GM18498 (cell line): ENCODE measurements around the gene CTNNBL1.

Source experiments
- ATAC-seq: cut with Tn5 transposase; IDR thresholded peaks from one replicate; pipeline ENCODE4 v1.9.1; 2021; ENCODE audit warnings: mild to moderate bottlenecking, moderate library complexity; ENCODE audit not compliant: unreplicated experiment

The CTNNBL1 gene

GRCh38 chr20:37737826-37738420, 44.1 kb downstream of the CTNNBL1 start:
- ATAC-seq, result no peak

GRCh38 chr20:37741055-37741454, 47.2 kb downstream of the CTNNBL1 start:
- no peak for ATAC-seq

- ATAC-seq, result no peak
Measured at GRCh38 chr20:37741570-37741969, 47.7 kb downstream of the CTNNBL1 start.

DNA sequence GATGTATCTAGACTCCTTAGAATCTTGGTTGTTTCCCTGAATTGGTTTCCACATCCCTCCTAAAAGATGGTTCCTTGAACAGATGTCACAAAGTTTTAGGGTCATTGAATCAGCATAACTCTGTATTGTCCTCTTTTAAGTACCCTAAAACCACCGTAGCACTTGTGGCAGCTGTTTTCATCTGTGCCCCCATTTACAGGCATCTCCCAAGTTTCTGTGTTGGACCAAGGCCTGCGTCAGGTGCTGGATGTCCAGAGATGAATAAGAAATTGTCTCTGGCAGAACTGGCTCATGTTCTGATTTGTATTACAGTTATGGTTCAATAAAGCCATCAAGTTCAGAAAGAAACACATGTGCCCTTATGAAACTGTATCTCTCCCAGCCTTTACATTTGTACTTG, 48.3 kb downstream of the CTNNBL1 start:
- ATAC-seq, result no peak

- no peak for ATAC-seq
Measured at GRCh38 chr20:37744347-37744746, 50.5 kb downstream of the CTNNBL1 start.

DNA sequence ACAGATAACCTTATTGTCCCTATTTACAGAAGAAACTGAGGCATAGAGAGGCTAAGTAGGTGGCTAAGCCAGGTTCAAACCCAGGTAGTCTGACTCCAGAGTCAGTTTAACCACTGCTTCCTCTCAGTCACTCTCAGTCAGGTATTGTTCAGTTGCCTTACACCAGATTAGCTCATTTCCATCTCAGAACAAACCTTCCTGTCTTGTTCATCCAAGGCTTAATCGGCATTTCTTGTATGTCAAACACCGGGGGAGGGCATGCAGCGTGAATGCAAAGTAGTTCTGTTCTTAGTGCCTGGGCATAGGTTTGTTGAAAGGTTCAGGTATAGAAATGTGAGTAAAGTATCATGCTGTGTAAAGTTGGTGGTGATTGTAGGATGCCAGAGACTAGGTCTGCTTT, 51.7 kb downstream of the CTNNBL1 start:
- ATAC-seq, result no peak

DNA sequence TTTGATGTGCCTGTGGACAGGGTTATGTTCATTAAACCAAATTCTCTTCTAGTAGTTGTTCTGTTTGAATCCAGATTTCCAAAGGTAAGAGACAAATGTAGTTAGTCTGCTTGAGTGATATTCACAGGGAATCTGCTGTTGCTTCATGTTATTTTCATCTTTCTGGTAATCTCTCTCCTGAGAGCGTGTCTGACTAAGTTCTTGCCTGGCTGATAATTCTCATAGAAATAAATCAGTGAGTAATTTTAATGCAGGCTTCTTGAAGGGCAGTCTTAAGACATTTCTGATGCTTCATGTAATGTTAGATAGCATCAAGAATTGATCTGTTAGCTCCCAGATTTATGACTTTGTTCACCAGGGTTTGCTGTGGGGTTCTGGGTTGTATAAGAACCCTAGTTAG, 54.2 kb downstream of the CTNNBL1 start:
- ATAC-seq, result no peak

DNA sequence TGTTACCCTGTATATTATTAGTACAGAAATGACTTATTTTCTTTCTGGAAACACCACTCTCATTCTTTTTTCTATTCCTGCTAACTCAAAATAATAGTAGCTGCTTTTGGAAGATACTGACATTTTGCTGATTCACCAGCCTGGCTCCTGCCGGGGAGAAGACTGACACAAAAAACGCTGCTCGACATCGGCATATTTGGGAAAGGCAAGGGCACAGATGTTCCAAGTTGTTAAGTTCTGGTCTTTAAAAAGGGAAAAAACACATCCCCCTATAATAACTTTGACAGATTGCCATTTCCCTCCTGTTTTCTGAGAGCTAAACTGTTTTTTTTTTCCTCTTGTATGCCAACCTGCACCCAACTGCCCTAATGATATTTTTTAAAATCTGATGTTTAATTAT, 55.4 kb downstream of the CTNNBL1 start:
- ATAC-seq, result no peak

GRCh38 chr20:37749620-37750403, 56.0 kb downstream of the CTNNBL1 start:
- no peak for ATAC-seq

GRCh38 chr20:37755665-37756064, 61.8 kb downstream of the CTNNBL1 start:
- no peak for ATAC-seq

DNA sequence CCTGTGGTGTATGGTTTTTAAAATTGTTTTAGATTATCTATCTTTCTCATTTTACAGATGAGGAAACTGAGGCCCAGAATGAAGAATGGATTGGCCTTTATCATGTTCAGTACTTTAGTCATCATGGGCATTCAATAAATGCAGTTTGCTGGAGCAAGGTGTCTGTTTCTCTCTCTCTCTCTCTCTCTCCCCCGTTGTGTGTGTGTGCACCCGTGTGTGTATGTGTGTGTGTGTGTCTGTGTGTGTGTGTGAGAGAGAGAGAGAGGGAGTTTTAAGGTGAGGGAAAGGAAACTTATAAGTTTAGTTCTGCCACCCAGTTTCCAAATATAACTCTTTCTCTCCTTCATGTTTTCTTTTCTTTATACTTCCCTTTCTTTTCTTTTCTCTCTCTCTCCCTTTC, 62.4 kb downstream of the CTNNBL1 start:
- ATAC-seq, result no peak

- no peak for ATAC-seq
Measured at GRCh38 chr20:37757550-37757949, 63.7 kb downstream of the CTNNBL1 start.

DNA sequence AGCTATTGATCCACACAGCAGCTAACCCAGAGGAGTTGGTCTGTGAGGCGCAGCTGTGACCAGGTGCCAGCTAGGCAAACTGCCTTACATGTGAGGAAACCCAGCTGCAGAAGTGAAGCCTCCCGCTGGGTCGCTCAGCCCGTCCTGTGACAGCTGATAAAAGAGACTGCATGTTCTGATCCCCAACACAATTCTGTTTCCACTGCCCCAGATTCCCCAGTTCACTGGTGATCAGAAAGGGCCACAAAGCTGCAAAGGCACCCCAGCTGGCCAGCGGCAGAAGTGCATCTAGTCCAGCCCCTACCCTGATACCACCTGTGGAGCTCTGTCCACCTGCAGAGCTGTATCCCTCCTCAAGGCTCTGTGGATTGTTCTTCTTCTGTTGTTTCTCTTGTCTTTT, 64.5 kb downstream of the CTNNBL1 start:
- no peak for ATAC-seq

DNA sequence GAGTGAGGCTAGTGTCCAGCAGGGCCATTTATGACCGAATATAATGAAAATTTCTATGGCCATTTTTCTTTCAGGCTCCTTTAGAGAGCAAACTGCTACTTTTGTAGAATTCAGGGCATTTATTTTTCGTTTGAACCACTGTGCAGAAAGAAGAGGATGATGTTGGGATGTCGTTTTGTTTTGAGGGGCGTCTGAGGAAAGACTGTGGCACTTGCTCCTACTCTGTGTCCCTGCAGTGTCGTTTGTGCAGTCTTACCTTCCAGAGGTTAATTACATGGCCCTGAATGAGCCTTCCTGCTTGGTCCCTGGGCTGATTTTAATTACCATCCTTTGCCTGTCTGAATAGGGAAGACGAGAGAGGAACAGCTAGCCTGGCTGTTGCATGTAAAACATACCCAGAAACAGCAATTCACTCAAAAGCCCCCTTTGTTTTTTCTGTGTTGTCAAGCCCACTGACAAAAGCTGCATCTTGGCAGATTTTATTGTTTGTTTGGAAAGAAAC, 65.3 kb downstream of the CTNNBL1 start:
- ATAC-seq, result no peak

DNA sequence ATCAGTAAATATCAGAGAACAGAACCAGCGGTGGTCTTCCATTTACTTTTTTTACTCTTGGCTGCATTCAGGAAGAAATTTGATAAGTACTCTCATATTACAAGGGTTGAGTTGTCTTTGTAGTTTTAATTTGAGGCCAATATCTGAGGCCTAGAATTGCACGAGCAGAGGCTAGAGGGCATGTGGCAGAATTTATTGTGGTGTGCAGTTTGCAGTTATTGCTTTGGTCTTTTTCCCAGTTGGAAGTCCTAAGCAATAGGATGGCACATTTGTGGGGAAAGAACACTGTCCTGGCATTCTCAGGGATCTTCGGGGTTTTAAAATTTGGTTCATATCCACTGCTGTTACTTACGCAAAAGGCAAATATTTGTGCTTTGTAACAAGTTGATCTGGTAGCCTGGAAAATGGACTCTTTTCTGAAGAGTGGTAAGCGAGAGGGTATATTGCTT, 66.0 kb downstream of the CTNNBL1 start:
- ATAC-seq, result no peak

GRCh38 chr20:37760322-37760721, 66.5 kb downstream of the CTNNBL1 start:
- no peak for ATAC-seq

DNA sequence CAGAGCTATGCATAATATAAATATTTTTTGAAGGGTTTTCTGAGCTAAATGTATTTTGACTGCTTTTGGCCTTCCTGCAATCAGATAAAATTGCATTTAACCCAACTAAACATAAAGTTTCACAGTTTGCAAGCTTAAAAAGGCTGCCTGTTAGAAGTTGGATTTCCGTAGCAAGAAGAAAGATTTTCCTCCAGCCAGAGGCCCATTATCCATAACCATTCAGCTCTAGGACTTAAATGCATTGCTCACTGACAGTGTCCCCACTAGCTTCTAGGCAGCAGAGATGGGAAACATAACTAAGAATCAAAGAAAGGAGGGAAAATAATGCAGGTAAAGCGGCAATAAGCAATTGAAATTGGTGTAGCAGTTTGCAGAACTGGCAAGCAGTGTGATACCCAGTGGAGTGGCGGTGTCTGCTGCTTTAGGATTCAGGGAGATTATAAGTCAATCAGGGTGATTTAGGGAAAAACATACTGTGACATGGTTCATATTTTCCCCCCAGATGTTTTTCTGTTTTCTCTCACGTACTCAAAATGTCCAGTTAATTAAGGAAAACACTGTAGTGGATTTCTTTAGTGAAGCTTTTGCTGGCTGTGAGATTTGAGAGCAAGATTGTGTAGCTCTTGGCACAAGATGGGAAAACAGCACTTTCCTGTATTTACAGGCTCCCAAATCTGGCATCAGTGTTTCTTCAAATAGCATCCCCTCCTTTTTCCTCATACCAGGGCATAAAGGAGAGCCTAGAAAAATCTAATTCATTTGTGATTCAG, 69.1 kb downstream of the CTNNBL1 start:
- ATAC-seq, result no peak

DNA sequence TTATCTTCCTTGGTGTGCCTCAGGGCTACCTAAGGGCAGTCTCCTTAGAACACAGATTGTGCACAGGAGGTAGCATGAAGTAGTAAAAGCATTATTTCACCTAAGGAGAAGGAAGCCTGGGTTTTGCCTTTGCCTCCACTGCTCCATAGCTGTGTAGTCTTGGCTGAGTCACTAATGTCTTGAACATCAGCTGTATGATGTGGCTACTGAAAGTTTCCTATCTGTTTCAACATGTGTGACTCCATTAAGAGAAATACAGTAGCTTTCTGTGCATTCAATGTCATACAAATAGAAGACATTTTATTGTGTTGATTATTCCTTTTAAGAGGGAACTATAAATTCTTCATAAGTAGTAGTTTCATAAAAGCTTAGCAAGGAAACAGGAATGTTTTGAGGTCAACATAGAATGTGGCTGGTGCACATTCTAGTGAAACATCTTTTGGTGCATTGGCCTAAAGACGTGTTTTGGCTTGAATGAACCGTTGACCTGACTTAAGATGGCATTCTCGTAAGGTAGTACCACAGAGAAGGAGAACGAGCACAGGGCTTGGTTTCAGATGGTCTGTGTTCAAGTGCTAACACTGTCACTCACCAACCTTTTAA, 70.6 kb downstream of the CTNNBL1 start:
- no peak for ATAC-seq

- ATAC-seq, result no peak
Measured at GRCh38 chr20:37770908-37771307, 77.1 kb downstream of the CTNNBL1 start.

DNA sequence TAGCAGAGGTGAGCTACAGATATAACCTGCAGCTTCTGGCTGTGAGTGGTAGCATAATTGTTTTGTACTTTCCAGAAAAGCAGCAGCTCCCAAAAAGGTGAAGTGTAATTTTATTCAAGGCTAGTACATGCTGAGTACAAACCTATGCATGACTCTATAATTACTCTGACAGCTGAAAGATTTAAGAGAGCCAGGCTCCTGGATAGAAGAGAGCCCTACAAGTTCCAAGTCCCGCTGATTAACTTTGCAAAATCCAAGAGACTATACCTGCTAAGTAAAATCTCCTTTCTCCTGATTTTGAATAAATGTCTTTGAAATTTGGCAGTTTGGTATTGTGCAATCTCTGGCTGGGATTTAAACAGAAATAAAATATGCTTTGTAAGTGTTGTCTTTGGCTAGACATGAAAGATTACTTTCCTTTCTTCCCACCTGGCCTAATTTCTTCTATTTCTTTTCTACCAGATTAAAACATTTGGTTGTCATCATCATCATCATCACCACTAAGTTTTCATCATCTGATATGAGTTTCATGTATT, 79.5 kb downstream of the CTNNBL1 start:
- ATAC-seq, result no peak

DNA sequence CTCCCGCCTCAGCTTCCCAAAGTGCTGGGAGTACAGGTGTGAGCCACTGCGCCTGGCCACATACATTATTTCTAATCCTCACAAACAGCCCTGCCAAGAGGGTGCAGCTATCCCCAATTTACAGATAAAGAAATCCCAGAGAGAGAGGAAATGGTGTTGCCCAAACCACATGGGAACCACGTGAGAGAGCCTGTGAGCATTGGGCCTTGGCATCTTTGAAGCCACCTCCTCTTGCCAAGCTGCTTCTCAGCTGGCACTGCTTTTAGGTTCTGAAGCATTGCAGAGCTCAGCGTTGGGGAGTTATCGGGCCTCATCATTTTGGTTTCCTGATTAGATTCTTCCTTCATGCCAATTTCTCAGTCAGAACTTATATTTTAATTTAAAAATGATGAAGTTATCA, 80.3 kb downstream of the CTNNBL1 start:
- ATAC-seq, result no peak
